Epithelial cell of proximal tubule (primary cell): ENCODE data around the gene ENGASE. TPM values are rescaled to one million over a fixed set of nuclear protein-coding genes. Genes with fewer than 3 reads are reported as not detected.
A peak's percentile ranks its signal among the peaks of the same experiment; 100 is the strongest.
"Not testable (repeated sequence)": the region's sequence is repeated elsewhere in the genome, so short reads cannot be mapped to it uniquely, and the experiment has no call there.

Experiments
- DNase-seq: peaks from one replicate; pipeline ENCODE4 v3.0.0-alpha.2; 2011; ENCODE audit warnings: low read depth
- H3K4me3 ChIP-seq: 2 replicates; pipeline ENCODE4 v1.5.1; 2011; ENCODE audit warnings: low read depth, mild to moderate bottlenecking, low read length
- CTCF ChIP-seq: conservative IDR thresholded peaks from 2 replicates; pipeline ENCODE4 v1.5.1; 2012; ENCODE audit warnings: low read depth, mild to moderate bottlenecking, low read length
- total RNA-seq: library from RNA; depleted of rRNA; stranded (reverse); fragments of >200 nt; gene quantifications from 2 replicates; pipeline ENCODE4 v1.2.3, GENCODE V29; 2015

ENGASE gene
- total RNA-seq, 1 donor from 2014 or later: 10.4 TPM

- DNase-seq: no peak
- no peak for TF ChIP-seq CTCF
Measured at GRCh38 chr17:79066963-79067362, 7.7 kb upstream of the ENGASE start.

GRCh38 chr17:79070266-79070880 lies 4.3 kb upstream of the ENGASE start:
- no peak for TF ChIP-seq CTCF
- no peak overlapping the region for H3K4me3 ChIP-seq
- DNase-seq: no peak

More at GRCh38 chr17:79066963-79067362, 7.7 kb upstream of the ENGASE start:
- H3K4me3 ChIP-seq: no peak overlapping the region

- H3K4me3 ChIP-seq: no peak overlapping the region
- DNase-seq: no peak
- no peak for TF ChIP-seq CTCF
Measured at GRCh38 chr17:79071161-79071740, 3.4 kb upstream of the ENGASE start.

GRCh38 chr17:79072544-79072943 lies 2.1 kb upstream of the ENGASE start:
- no peak for DNase-seq
- TF ChIP-seq CTCF: no peak
- H3K4me3 ChIP-seq: no peak overlapping the region

- DNase-seq: no peak
- H3K4me3 ChIP-seq: no peak overlapping the region
- no peak for TF ChIP-seq CTCF
Measured at GRCh38 chr17:79073016-79073705, 1.5 kb upstream of the ENGASE start.

- no peak for DNase-seq
- no peak overlapping the region for H3K4me3 ChIP-seq
- no peak for TF ChIP-seq CTCF
Measured at GRCh38 chr17:79073706-79074088, 927 bp upstream of the ENGASE start.

- peak overlapping the region; percentile 22 for H3K4me3 ChIP-seq
- DNase-seq: not testable (repeated sequence)
Measured at GRCh38 chr17:79074121-79074648, 439 bp upstream of the ENGASE start.
